Spinal cord (tissue), 10 donors: ENCODE results near the gene DHDDS. TPM values are rescaled to one million over a fixed set of nuclear protein-coding genes. Genes with fewer than 3 reads are reported as not detected.
"Not testable (repeated sequence)": the region's sequence is repeated elsewhere in the genome, so short reads cannot be mapped to it uniquely, and the experiment has no call there.

ENCODE experiments used
- DNase-seq, 6 donors: peaks; one replicate each; pipeline versions ENCODE4 v3.0.0 to v3.0.0-alpha.2; 2013 to 2015; ENCODE audit warnings: low spot score in 6 of 6, low read depth in 4 of 6
- H3K27ac ChIP-seq: one replicate; pipeline ENCODE4 v1.5.1; 2013; ENCODE audit warnings: low read depth, low read length, control low read depth
- H3K27me3 ChIP-seq: one replicate; pipeline ENCODE4 v1.6.1; 2013; ENCODE audit warnings: low read length; ENCODE audit not compliant: control insufficient read depth, insufficient read depth
- H3K36me3 ChIP-seq: one replicate; pipeline ENCODE4 v1.6.1; 2013; ENCODE audit warnings: low read length; ENCODE audit not compliant: control insufficient read depth, insufficient read depth
- H3K4me1 ChIP-seq: one replicate; pipeline ENCODE4 v1.6.1; 2013; ENCODE audit warnings: low read length; ENCODE audit not compliant: control insufficient read depth, insufficient read depth
- H3K4me3 ChIP-seq: one replicate; pipeline ENCODE4 v1.5.1; 2013; ENCODE audit warnings: low read depth, low read length, control low read depth
- H3K9me3 ChIP-seq: one replicate; pipeline ENCODE4 v1.6.1; 2013; ENCODE audit warnings: low read length; ENCODE audit not compliant: control insufficient read depth, insufficient read depth
- WGBS: methylation state at CpG from one replicate; pipeline ENCODE4 v1.1.5; 2013; ENCODE audit warnings: missing lambda C conversion rate; ENCODE audit not compliant: insufficient coverage; 5-methylcytosine and 5-hydroxymethylcytosine counted together
- polyA plus RNA-seq, 2 donors: library from polyadenylated mRNA; unstranded; fragments of 120-200 nt; gene quantifications; one replicate each; pipeline ENCODE4 v1.2.1, GENCODE V29; 2013; ENCODE audit not compliant: insufficient read length in 2 of 2
- total RNA-seq, 2 donors: library from RNA; depleted of rRNA in 1 of 2; stranded (reverse); fragments of 120-200 nt in 1 of 2; fragments of >200 nt in 1 of 2; gene quantifications; one replicate each; pipeline versions ENCODE4 v1.2.3 to v1.2.4, GENCODE V29; 2013 to 2014
- donor health status: healthy.

DHDDS gene
- total and polyA plus RNA-seq, 4 donors, result 28.1 to 48.3 (median 36.4) TPM

DNA sequence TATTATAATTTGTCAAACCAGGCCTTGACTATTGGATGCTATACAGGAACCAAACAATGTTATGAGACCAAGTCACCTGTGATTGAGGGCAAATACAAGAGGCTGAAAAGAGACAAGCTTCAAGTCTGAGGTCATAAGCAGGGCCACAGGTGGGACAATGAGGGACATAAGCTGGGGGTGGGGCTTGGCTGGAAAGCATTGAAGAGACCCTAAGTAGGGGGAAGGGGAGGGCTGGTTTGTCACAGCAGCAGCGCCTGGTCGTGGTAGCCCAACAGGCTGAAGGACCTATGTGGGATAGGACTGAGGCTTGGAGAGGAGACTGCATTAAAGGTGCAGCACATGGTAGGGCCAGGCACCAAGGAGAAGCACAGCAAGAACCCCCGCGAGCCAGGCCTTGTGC is 58.0 kb downstream of the DHDDS start:
- no peak for DNase-seq
- 79% methylated on average over 2 of the region's 4 CpGs for whole genome bisulfite sequencing
- no peaks in the 10 kb centered on the region for H3K27me3 ChIP-seq
- no peak overlapping the region for H3K4me3 ChIP-seq
- no peaks in the 10 kb centered on the region for H3K9me3 ChIP-seq
- H3K36me3 ChIP-seq, result no peaks in the 10 kb centered on the region
- no peak overlapping the region for H3K27ac ChIP-seq
- no peaks in the 10 kb centered on the region for H3K4me1 ChIP-seq

DNA sequence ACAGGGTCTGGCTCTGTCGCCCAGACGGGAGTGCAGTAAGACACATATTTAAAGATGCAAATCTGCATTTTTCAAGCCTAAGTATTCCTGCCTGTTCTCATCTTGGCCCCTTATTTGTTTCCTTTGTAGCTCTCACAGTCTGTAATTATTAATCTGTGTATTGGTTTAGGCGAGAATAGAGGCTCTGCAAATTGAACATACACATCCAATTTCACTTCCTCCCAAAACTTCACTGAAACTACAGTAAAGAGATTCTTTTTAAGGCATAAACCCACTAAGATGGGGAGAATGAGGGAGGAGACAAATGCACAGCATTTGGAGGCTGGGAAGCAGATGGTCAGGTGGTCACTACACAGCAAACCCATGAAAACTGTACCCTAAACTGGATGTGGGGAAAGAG is 61.1 kb downstream of the DHDDS start:
- no CpG with 5 or more reads among the region's 3 CpGs for WGBS
- H3K4me1 ChIP-seq, result peaks cover 4% of the 10 kb centered on the region
- no peaks in the 10 kb centered on the region for H3K36me3 ChIP-seq
- DNase-seq, result no peak
- no peak overlapping the region for H3K27ac ChIP-seq
- H3K9me3 ChIP-seq, result no peaks in the 10 kb centered on the region
- no peaks in the 10 kb centered on the region for H3K27me3 ChIP-seq
- no peak overlapping the region for H3K4me3 ChIP-seq

GRCh38 chr1:26493938-26494337 is 61.8 kb downstream of the DHDDS start:
- Histone ChIP-seq H3K9me3 (no peaks in the 10 kb centered on the region), H3K27ac (no peak overlapping the region), H3K4me1 (peaks cover 4% of the 10 kb centered on the region), H3K27me3 (no peaks in the 10 kb centered on the region), H3K36me3 (no peaks in the 10 kb centered on the region), H3K4me3 (no peak overlapping the region)
- no peak for DNase-seq
- 100% methylated on average over 2 of the region's 3 CpGs for WGBS

GRCh38 chr1:26496861-26497260 is 64.7 kb downstream of the DHDDS start:
- Histone ChIP-seq H3K4me3 (no peak overlapping the region), H3K27me3 (no peaks in the 10 kb centered on the region), H3K27ac (no peak overlapping the region), H3K4me1 (peaks cover 17% of the 10 kb centered on the region), H3K36me3 (no peaks in the 10 kb centered on the region), H3K9me3 (no peaks in the 10 kb centered on the region)
- WGBS, result 25% methylated on average over 2 of the region's 4 CpGs
- peak in 1 of 6 donors; percentile 20 for DNase-seq

GRCh38 chr1:26498894-26499293 is 66.8 kb downstream of the DHDDS start:
- H3K27me3 ChIP-seq, result no peaks in the 10 kb centered on the region
- WGBS, result 100% methylated on average over 5 of the region's 7 CpGs
- H3K4me1 ChIP-seq, result peaks cover 17% of the 10 kb centered on the region
- H3K36me3 ChIP-seq, result no peaks in the 10 kb centered on the region
- DNase-seq, result no peak
- H3K9me3 ChIP-seq, result no peaks in the 10 kb centered on the region
- no peak overlapping the region for H3K27ac ChIP-seq
- H3K4me3 ChIP-seq, result no peak overlapping the region

GRCh38 chr1:26500488-26501175 is 68.5 kb downstream of the DHDDS start:
- H3K27me3 ChIP-seq, result no peaks in the 10 kb centered on the region
- DNase-seq, result peak; percentile 64 to 94 (median 76)
- peaks cover 17% of the 10 kb centered on the region for H3K4me1 ChIP-seq
- peak overlapping the region; percentile 80 for H3K4me3 ChIP-seq
- peak overlapping the region; percentile 92 for H3K27ac ChIP-seq
- WGBS, result under 1% methylated on average over 74 of the region's 74 CpGs
- no peaks in the 10 kb centered on the region for H3K9me3 ChIP-seq
- no peaks in the 10 kb centered on the region for H3K36me3 ChIP-seq

DNA sequence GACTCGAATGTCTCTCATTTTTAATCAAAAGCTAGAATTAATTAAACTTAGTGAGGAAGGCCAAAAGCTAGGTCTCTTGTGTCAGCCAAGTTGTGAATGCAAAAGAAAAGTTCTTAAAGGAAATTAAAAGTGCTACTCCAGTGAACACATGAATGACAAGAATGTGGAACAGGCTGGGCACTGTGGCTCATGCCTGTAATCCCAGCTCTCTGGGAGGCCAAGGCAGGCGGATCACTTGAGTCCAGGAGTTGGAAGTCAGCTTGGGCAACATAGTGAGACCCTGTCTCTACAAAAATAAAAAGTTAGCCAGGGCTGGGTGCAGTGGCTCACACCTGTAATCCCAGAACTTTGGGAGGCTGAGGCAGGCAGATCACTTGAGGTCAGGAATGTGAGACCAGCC is 78.6 kb downstream of the DHDDS start:
- H3K4me3 ChIP-seq, H3K27ac ChIP-seq, DNase-seq, H3K27me3 ChIP-seq, H3K9me3 ChIP-seq, H3K36me3 ChIP-seq, H3K4me1 ChIP-seq: not testable (repeated sequence)
- WGBS, result 73% methylated on average over 1 of the region's 2 CpGs

- DNase-seq, H3K36me3 ChIP-seq, H3K27me3 ChIP-seq, H3K4me1 ChIP-seq, H3K27ac ChIP-seq, H3K9me3 ChIP-seq, H3K4me3 ChIP-seq: not testable (repeated sequence)
- WGBS, result 75% methylated on average over 2 of the region's 4 CpGs
Observed at GRCh38 chr1:26515836-26516235, 83.7 kb downstream of the DHDDS start.

GRCh38 chr1:26516987-26517765 is 85.1 kb downstream of the DHDDS start:
- Histone ChIP-seq H3K4me3 (no peak overlapping the region), H3K27me3 (no peaks in the 10 kb centered on the region), H3K4me1 (no peaks in the 10 kb centered on the region), H3K9me3 (no peaks in the 10 kb centered on the region), H3K36me3 (no peaks in the 10 kb centered on the region), H3K27ac (no peak overlapping the region)
- no peak for DNase-seq
- 93% methylated on average over 3 of the region's 4 CpGs for WGBS

DNA sequence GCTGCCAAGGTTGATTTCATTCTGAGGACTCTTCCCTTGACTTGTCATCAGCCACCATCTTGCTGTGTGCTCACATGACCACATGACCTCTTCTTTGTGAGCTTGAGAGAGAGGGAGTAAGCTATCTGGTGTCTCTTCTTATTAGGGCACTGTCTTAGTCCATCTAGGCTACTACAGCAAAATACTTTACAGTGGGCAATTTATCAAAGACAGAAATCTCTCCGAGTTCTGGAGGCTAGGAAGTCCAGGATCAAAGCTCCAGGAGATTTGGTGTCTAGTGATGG is 85.6 kb downstream of the DHDDS start:
- H3K9me3 ChIP-seq, result no peaks in the 10 kb centered on the region
- no peaks in the 10 kb centered on the region for H3K27me3 ChIP-seq
- 100% methylated on average over 1 of the region's 1 CpG for WGBS
- no peak overlapping the region for H3K27ac ChIP-seq
- no peaks in the 10 kb centered on the region for H3K36me3 ChIP-seq
- H3K4me3 ChIP-seq, result no peak overlapping the region
- no peak for DNase-seq
- H3K4me1 ChIP-seq, result no peaks in the 10 kb centered on the region
